Renal cortical epithelial cell (primary cell): ENCODE results near the gene JAG1. TPM values are rescaled to one million over a fixed set of nuclear protein-coding genes. Genes with fewer than 3 reads are reported as not detected.

ENCODE experiments used
- DNase-seq: peaks from one replicate; pipeline ENCODE4 v3.0.0-alpha.2; 2011; ENCODE audit warnings: low read depth
- total RNA-seq: library from RNA; depleted of rRNA; stranded (reverse); fragments of >200 nt; gene quantifications from 2 replicates; pipeline ENCODE4 v1.2.3, GENCODE V29; 2014

The JAG1 gene
- total RNA-seq, 1 donor from 2014 or later: 51.0 TPM

DNA sequence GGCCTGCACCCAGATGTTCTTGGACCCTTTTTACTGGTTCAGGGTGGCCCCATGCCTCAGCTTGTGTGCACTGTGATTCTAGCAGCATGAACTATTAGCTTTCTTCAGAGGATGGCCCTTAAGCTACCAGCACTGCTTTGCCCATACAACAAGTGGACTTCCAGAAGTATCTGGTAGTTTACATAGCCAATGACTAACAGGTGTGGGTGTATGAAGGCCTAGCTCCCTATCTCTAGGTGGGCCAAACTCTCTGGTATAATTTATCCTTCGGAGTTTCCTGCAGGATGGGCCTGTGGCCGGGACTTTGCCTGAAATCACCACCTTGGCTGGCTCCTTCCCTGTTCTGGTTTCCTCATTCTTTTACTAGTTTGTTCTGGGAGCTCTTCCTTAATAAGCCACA lies 26.1 kb upstream of the JAG1 start:
- no peak for DNase-seq

GRCh38 chr20:10699489-10699888 lies 25.7 kb upstream of the JAG1 start:
- no peak for DNase-seq

- no peak for DNase-seq
These were observed 22.9 kb upstream of the JAG1 start for GRCh38 chr20:10696650-10697049.

GRCh38 chr20:10689385-10689784 lies 15.6 kb upstream of the JAG1 start:
- DNase-seq: no peak

GRCh38 chr20:10687895-10688294 lies 14.1 kb upstream of the JAG1 start:
- no peak for DNase-seq

DNA sequence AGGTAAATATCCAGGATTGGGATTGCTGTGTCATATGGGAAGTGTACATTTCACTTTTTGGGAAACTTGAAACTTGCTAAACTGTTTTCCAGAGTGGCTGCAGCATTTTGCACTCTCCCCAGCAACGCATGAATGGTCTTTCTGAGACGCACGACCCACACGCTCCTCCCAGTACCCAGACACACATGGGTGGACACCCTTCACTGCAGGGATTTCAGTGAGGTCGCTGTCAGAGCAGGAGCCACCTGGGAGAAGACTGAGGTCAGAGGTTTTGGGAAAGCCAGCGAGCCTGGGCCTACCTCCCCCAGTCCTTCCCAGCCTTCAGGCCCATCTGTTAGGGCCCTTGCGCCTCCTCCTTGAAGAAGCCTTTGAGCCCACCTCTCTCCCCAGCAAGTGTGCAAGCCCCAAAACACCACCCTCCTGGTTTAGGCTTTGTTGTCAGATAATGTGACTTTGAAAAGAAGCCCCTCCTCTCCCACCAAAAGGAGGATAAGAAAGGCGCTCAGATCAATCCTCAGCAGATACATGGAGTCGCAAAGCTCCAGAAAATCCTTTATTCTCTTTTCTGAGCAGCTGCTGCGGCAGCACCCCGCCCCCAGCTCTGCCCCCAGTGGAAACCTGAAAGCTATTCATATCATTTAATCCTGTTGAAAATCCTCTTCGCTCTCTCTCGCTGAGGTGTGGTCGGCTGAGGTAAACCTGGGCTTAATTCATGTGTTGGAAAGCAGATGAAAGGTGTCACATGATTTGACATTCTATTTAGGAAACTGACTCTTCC lies 12.7 kb upstream of the JAG1 start:
- peak; percentile 23 for DNase-seq

DNA sequence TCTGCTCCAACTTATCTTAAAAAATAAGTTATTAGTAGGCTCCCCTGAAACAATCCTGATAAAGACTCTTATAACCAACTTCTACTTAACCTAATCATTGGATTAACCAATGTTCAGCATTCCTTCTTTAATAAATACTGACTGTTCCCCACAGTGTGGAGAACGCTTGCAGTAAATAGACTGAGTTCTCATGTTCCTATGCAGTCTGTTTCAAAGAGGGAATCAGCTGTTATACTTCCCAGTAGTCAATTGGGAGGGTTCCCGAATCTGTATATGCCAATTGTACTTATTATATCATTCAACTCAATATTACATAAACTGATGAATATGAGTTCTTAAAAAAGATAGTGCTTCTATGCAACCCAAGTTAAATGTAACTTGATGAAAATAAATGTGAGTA lies 9.7 kb upstream of the JAG1 start:
- no peak for DNase-seq

DNA sequence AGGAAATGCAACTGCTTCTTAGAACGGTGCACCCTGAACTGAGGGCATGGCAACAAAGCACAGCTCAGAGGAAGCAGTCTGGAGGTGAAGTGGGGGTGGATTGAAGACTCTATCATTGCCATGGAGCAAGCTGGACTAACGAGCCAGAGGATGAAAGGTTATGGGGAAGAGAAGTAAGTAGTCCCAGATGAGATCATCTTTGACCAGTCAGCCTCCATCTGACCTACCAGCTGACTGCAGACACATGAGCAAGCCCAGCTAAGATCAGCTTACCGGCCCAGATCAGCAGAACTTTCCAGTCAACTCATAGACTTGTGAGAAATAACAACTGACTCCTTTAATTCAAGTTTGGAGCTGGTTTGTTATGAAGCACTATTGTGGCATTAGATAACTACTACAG lies 9.1 kb upstream of the JAG1 start:
- DNase-seq: no peak

- DNase-seq: no peak
These were observed 7.7 kb upstream of the JAG1 start for GRCh38 chr20:10681494-10681893.

DNA sequence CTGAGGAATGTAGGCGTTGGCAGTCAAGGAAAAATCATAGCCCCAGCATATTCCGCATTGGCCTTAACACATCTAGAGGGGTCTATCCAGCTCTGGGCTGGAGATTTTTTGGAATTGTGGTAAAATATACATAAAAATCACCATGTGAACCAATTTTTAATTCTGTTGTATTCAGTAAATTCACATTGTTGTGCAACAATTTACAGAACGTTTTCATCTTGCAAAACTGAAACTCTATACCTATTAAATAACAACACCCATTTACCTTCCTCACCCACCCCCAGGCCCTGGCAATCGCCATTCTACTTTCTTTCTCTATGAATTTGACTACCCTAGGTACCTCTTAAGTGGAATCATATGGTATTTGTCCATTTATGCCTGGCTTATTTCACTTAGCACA lies 6.8 kb upstream of the JAG1 start:
- DNase-seq: no peak

GRCh38 chr20:10679269-10679668 lies 5.5 kb upstream of the JAG1 start:
- no peak for DNase-seq

DNA sequence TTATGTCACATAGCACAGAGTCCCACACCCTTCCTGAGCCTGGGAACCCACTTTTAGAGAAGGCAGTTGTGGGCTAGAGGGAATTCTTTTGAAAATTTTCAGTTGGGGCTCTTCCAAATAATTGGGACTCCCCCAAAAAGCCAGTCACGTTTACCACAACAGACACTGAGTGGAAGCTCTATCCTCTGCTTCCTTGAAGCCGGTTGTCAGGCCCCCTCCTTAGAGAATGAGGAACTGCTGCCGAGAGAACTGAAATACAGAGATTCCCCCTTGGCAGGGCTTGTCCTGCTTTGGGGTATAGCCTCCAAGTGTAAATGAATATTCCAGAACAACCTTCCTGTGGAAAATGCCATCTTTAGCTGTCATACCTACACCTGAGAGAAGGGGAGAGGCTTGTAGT lies 2.7 kb upstream of the JAG1 start:
- DNase-seq: no peak

- no peak for DNase-seq
These were observed 1.6 kb upstream of the JAG1 start for GRCh38 chr20:10675450-10675848.

GRCh38 chr20:10674684-10675449 lies 1.1 kb upstream of the JAG1 start:
- DNase-seq: peak; percentile 51

- DNase-seq: no peak
These were observed 490 bp downstream of the JAG1 start for GRCh38 chr20:10673176-10673841.

DNA sequence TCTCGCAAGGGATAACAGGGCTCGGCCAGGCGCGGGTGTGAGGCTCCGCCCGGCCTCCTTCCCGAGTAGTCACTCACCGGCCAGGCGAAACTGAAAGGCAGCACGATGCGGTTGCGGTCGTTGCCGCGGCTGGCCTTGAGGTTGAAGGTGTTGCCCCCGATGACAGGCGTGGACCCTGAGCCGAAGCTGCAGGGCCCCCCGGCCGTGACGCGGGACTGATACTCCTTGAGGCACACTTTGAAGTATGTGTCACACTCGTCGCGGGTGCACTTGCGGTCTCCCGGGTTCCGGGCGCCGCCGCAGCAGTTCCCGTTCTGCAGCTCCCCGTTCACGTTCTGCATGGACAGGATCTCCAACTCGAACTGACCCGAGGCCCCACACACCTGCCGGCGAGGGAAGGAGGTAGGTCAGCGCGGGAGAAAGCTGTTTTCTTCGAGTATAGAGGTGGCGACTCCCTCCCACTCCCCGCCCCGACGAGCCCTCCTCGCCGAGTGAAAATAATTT lies 1.1 kb downstream of the JAG1 start:
- DNase-seq: no peak

GRCh38 chr20:10671919-10672623 lies 1.7 kb downstream of the JAG1 start:
- DNase-seq: no peak

DNA sequence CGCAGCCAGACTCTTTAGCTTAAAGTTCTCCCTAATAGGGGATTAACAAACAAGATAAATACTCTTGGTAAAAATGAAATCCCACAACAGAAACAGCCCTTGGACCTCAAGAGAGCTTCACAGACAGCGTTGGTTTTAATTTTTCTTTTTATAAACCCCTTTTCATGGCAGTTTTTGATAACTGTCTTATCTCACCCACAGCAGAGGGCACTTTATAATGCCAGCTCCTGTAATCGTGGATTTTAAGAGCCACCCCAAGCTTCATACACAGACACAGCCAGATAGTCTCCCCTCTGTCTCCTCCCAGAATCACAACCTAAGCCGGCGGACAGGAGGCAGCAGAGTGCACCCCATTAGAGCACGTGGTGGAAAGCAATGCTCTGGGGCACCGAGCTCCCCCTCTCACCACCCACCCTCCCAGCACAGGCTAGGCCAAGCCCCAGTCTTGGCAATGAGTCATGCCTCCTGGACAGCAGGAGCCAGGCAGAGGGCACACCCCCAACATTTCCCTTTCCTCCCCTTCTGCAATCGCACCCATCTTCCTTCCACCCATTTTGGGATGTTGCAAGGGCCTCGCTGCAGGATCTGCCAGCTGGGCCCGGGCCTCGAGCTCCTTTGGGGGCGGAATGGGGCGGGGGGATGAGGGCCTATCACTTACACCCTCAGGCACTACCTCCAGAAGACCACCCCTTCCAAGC lies 2.4 kb downstream of the JAG1 start:
- peak; percentile 90 for DNase-seq

DNA sequence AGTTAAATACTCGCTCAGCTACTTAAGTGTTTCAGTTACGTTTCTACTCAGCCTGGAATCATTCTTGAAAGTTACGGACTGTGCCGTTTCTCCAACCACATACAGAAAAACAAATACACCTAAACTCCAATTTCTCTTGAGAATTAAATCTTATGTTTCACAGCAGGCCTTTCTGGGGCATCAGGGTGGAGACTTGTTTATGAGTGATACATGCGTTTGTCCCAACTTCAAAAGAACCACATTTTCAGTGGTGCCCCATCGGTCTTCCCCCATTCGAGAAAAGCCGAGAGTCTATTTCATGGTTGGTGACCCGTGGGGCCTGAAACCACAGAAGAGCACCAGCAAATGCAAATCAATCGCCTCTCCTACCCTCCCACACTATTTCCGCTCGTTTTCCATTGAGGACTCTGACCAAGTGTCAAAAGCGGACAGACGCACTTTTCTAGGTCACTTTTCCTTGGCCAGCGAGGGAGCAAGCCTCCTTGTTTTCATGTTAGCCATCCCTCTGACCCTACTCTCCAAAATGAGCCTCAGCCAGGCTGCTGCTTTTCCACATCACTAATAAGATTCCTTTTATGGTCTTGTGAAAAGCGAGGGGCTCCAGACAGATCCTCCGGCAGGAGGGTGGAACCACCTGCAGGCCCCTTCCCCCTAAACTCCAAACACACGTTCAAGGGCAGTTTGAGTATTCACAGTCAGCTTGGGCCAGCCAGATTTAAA lies 3.1 kb downstream of the JAG1 start:
- DNase-seq: peak; percentile 69

DNA sequence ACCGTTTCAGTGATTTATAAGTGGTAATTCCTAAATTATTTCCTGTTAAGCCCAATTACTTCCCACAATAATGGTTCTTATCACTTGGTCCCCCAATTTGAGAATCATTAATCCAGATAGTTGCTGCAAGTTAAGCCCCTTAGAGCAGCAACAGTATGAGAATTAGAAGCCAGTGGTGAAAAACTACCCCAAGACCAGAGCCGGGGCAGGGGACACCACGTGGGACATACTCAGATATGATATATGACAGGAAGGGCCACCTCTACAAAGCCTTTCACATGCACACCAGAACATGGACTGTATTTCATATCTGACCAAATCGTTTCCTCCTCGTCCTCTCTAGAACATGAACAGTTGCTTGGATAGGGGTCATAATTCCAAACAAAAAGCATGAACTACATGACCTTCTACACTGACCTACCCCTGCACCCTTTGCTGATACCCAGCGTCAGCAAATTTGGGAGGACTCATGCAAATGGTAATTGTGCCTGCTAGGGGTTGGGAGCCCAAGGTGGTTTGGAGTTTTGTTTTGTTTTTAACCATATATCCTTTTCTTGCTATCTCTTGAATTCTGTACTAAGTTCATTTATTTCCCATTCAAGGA lies 3.9 kb downstream of the JAG1 start:
- no peak for DNase-seq
